HTERT RPE-1 (cell line): Measurements from ENCODE around the gene EHHADH.
"Not testable (repeated sequence)": the region's sequence is repeated elsewhere in the genome, so short reads cannot be mapped to it uniquely, and the experiment has no call there.

Experiments
- in situ Hi-C: fragments of 300-500 bp; cut with MboI; formaldehyde crosslinking; loops from 4 replicates; pipeline ENCODE4 v1.14.3; 2020; ENCODE audit warnings: low sequenced_read_pairs

EHHADH gene

GRCh38 chr3:185253645-185254410 lies at the start of gene EHHADH:
Gene EHHADH (minus strand): TSS chr3:185254049. CDS start chr3:185254022, 27 bp downstream.
- in situ Hi-C loops: no loop called here

GRCh38 chr3:185299918-185300426 lies 46.1 kb upstream of the EHHADH start:
- in situ Hi-C loops: not testable (repeated sequence)

- in situ Hi-C loops: no loop called here
These were observed 44.0 kb upstream of the EHHADH start for GRCh38 chr3:185297867-185298266.

- in situ Hi-C loops: no loop called here
These were observed 38.4 kb upstream of the EHHADH start for GRCh38 chr3:185292238-185292637.

- in situ Hi-C loops: no loop called here
These were observed 36.4 kb upstream of the EHHADH start for GRCh38 chr3:185290266-185290665.

GRCh38 chr3:185283374-185283935 lies 29.6 kb upstream of the EHHADH start:
- in situ Hi-C loops: no loop called here

GRCh38 chr3:185282696-185283373 lies 29.0 kb upstream of the EHHADH start:
- in situ Hi-C loops: no loop called here

GRCh38 chr3:185280572-185281365 lies 26.9 kb upstream of the EHHADH start:
- in situ Hi-C loops: no loop called here

GRCh38 chr3:185279587-185280138 lies 25.8 kb upstream of the EHHADH start:
- in situ Hi-C loops: no loop called here

- in situ Hi-C loops: no loop called here
These were observed 22.6 kb upstream of the EHHADH start for GRCh38 chr3:185276415-185276814.

- in situ Hi-C loops: no loop called here
These were observed 18.2 kb upstream of the EHHADH start for GRCh38 chr3:185272033-185272432.

- in situ Hi-C loops: no loop called here
These were observed 17.1 kb upstream of the EHHADH start for GRCh38 chr3:185270956-185271332.

GRCh38 chr3:185270262-185270955 lies 16.6 kb upstream of the EHHADH start:
- in situ Hi-C loops: no loop called here

- in situ Hi-C loops: no loop called here
These were observed 14.5 kb upstream of the EHHADH start for GRCh38 chr3:185268194-185268962.

- in situ Hi-C loops: no loop called here
These were observed 13.3 kb upstream of the EHHADH start for GRCh38 chr3:185267193-185267592.

GRCh38 chr3:185264849-185265553 lies 11.2 kb upstream of the EHHADH start:
- in situ Hi-C loops: no loop called here

- in situ Hi-C loops: no loop called here
These were observed 9.6 kb upstream of the EHHADH start for GRCh38 chr3:185263423-185263822.

- in situ Hi-C loops: no loop called here
These were observed 3.5 kb upstream of the EHHADH start for GRCh38 chr3:185257334-185257733.

GRCh38 chr3:185254799-185255198 lies 950 bp upstream of the EHHADH start:
- in situ Hi-C loops: no loop called here
